OCI-LY7 (cell line): ENCODE measurements around the gene RBBP5. TPM values are rescaled to one million over a fixed set of nuclear protein-coding genes. Genes with fewer than 3 reads are reported as not detected.

Experiments
- BruUV-seq: library from RNA; stranded (reverse); fragments of 400-500 nt; replicated peaks from 2 replicates; lab custom pipeline; 2021; lab: Mats Ljungman, UMichigan
- CTCF ChIA-PET: fragments of 300-600 bp; sonication (Branson Sonifier 250); formaldehyde crosslinking; loops from one replicate; lab custom pipeline; 2022; ENCODE audit warnings: antibody characterized with exemption; ENCODE audit not compliant: unreplicated experiment; lab: Charles Lee
- POLR2A ChIA-PET: fragments of 300-600 bp; sonication (Branson Sonifier 250); formaldehyde crosslinking; loops from one replicate; lab custom pipeline; 2022; ENCODE audit warnings: antibody characterized with exemption; lab: Charles Lee
- DNase-seq: peaks from one replicate; pipeline ENCODE4 v3.0.0-alpha.2; 2015; ENCODE audit warnings: low spot score
- H2AFZ ChIP-seq: fragments of 200-600 bp; sonication (generic), shearing (Covaris generic); 2 replicates; pipeline ENCODE4 v1.6.1; 2014; ENCODE audit warnings: mild to moderate bottlenecking, antibody characterized with exemption, low read length, moderate library complexity
- H3K27ac ChIP-seq: fragments of 200-600 bp; sonication (generic); 2 replicates; pipeline ENCODE4 v1.5.1; 2014; ENCODE audit warnings: mixed run types, low read depth, mild to moderate bottlenecking, moderate library complexity, low read length, inconsistent platforms; ENCODE audit not compliant: poor library complexity, severe bottlenecking
- H3K36me3 ChIP-seq: fragments of 200-600 bp; sonication (generic); 2 replicates; pipeline ENCODE4 v1.6.1; 2014; ENCODE audit warnings: mild to moderate bottlenecking, antibody characterized with exemption, low read length, moderate library complexity, mixed read lengths; ENCODE audit not compliant: insufficient read depth
- H3K4me1 ChIP-seq: fragments of 200-600 bp; sonication (generic); 2 replicates; pipeline ENCODE4 v1.5.1; 2014; ENCODE audit warnings: mild to moderate bottlenecking, low read length; ENCODE audit not compliant: insufficient read depth, poor library complexity, severe bottlenecking
- H3K4me2 ChIP-seq: fragments of 200-600 bp; sonication (generic); 2 replicates; pipeline ENCODE4 v1.6.1; 2014; ENCODE audit warnings: mild to moderate bottlenecking, low read length
- H3K4me3 ChIP-seq: fragments of 200-600 bp; sonication (generic); 2 replicates; pipeline ENCODE4 v1.5.1; 2014; ENCODE audit warnings: mild to moderate bottlenecking, low read depth, low read length; ENCODE audit not compliant: poor library complexity, severe bottlenecking
- H3K79me2 ChIP-seq: fragments of 200-600 bp; sonication (generic); 2 replicates; pipeline ENCODE4 v1.6.1; 2016; ENCODE audit warnings: low read depth, mild to moderate bottlenecking, low read length, moderate library complexity, mixed read lengths; ENCODE audit not compliant: insufficient read depth
- H3K9me2 ChIP-seq: fragments of 200-600 bp; sonication (generic); 2 replicates; pipeline ENCODE4 v1.6.1; 2016; ENCODE audit warnings: mild to moderate bottlenecking, low read length, mixed read lengths; ENCODE audit not compliant: insufficient read depth
- H3K9me3 ChIP-seq: fragments of 200-600 bp; sonication (generic); 2 replicates; pipeline ENCODE4 v1.6.1; 2014; ENCODE audit warnings: mild to moderate bottlenecking, mixed run types, low read length, mixed read lengths
- H4K20me1 ChIP-seq: fragments of 200-600 bp; sonication (generic); 2 replicates; pipeline ENCODE4 v1.6.1; 2014; ENCODE audit warnings: mild to moderate bottlenecking, antibody characterized with exemption, low read length, moderate library complexity, mixed read lengths; ENCODE audit not compliant: insufficient read depth
- CTCF ChIP-seq: fragments of 200-600 bp; sonication (generic); conservative IDR thresholded peaks from 2 replicates; pipeline ENCODE4 v1.5.1; 2014; ENCODE audit warnings: mild to moderate bottlenecking, antibody characterized with exemption, low read length, moderate library complexity, mixed read lengths
- EZH2phosphoT487 ChIP-seq: fragments of 200-600 bp; sonication (generic); IDR thresholded peaks from 2 replicates; pipeline ENCODE4 v1.6.1; 2018; ENCODE audit warnings: low read depth, borderline replicate concordance, mild to moderate bottlenecking, mixed run types, antibody characterized with exemption, low read length, moderate library complexity, mixed read lengths
- intact Hi-C: fragments of 100-400 bp; cut with micrococcal nuclease; formaldehyde crosslinking; loops from one replicate; pipeline ENCODE4 v1.10.0; 2022; ENCODE audit not compliant: unreplicated experiment
- total RNA-seq, 2 experiments: library from RNA; depleted of rRNA in 1 of 2; stranded (reverse); fragments of >200 nt in 1 of 2; shearing (Covaris generic) in 1 of 2; gene quantifications; 2 replicates each; pipeline ENCODE4 v1.2.3, GENCODE V29; 2014 to 2022

Gene RBBP5
- total RNA-seq, 2 experiments from 2014 or later: 11.9 to 17.4 TPM

GRCh38 chr1:205144046-205144720 lies 22.4 kb upstream of the RBBP5 start:
- Histone ChIP-seq H4K20me1 (no peaks in the 10 kb centered on the region), H3K9me3 (no peaks in the 10 kb centered on the region), H3K4me2 (no peak overlapping the region), H2AFZ (no peak overlapping the region), H3K9me2 (no peaks in the 10 kb centered on the region), H3K4me1 (peaks cover 4% of the 10 kb centered on the region), H3K79me2 (no peaks in the 10 kb centered on the region), H3K4me3 (no peak overlapping the region), H3K36me3 (peaks cover 8% of the 10 kb centered on the region; the same call in 1 of the 2 replicates), H3K27ac (no peak overlapping the region)
- intact Hi-C loops: loop anchor here (10.0 kb wide), 1 partner anchor 1179 kb away; no protein-coding TSS in a partner anchor
- DNase-seq: no peak
- POLR2A ChIA-PET: no interaction called here
- CTCF ChIA-PET: no interaction called here
- BruUV-seq: no TSS peak
- TF ChIP-seq EZH2phosphoT487 (no peak), CTCF (no peak)

- no peak for TF ChIP-seq CTCF
- TF ChIP-seq EZH2phosphoT487: no peak
- H3K4me1 ChIP-seq: peaks cover 4% of the 10 kb centered on the region
- ChIA-PET CTCF (interaction anchor here (1.9 kb wide), 1 partner anchor 9 kb away, joined by 7 read pairs; no protein-coding TSS in a partner anchor), POLR2A (interaction anchor here (0.6 to 1.5 kb wide), 3 partner anchors 16 to 271 kb away, joined by 3 to 4 read pairs (median 3); no protein-coding TSS in a partner anchor)
- H3K79me2 ChIP-seq: no peaks in the 10 kb centered on the region
- no peaks in the 10 kb centered on the region for H3K9me2 ChIP-seq
- no peaks in the 10 kb centered on the region for H3K9me3 ChIP-seq
- H3K4me3 ChIP-seq: no peak overlapping the region
- no peak overlapping the region for H3K27ac ChIP-seq
- intact Hi-C loops: loop anchor here (10.0 kb wide), 1 partner anchor 1177 kb away; no protein-coding TSS in a partner anchor
- no peak for DNase-seq
- H3K4me2 ChIP-seq: peak overlapping the region; percentile 51; the same call in 1 of the 2 replicates
- BruUV-seq: no TSS peak
- no peaks in the 10 kb centered on the region for H4K20me1 ChIP-seq
- 0 out of 2 replicates have a peak overlapping the region, but pooled peaks have one; percentile 32 for H2AFZ ChIP-seq
- H3K36me3 ChIP-seq: peaks cover 3% of the 10 kb centered on the region; the same call in 1 of the 2 replicates
Measured at GRCh38 chr1:205142102-205142469, 20.3 kb upstream of the RBBP5 start.
